NK-92 treated with Interleukin-12 subunit alpha and Interleukin-12 subunit beta, amount 100 ng/mL, for 24 hours (cell line): ENCODE data around the gene CNTF.

Experiments
- DNase-seq: peaks from one replicate; lab custom pipeline; 2025; lab: John Stamatoyannopoulos, UW

CNTF gene

DNA sequence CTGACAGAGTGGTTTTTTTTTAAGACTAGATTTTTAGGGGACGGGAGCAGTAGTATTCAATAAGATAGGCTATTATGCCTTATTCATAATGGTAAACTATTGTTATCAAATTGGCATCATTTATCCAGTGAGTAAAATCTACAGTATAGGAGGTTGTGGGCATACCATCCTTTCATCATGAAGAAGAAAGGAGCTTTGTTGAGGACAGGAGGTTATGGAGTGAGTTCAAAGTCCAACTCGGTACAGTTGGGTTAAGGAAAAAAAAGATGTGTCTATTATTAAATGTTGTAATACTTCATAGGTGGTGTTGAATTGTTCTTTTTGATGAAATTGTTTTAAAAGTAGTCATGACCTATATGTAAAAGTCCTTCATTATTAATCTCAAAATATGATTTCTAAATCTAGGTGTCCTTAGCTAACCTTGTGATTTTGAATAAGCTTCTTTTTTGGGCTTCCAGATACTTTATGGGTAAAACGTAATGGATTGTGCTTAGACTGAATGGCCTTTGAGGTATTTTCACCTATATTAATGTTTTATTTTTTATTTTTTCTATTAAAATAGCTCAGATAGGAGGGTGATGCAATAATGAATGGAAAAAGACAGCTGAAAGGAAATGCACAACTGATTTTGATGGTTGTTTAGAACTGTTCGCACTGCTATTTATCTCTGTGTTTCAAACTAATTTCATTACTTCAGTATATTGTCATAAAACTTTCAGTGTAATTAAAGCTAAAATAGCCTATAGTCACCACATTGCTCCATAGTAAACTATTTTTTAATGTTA, 15.3 kb upstream of the CNTF start:
- DNase-seq: no peak

DNA sequence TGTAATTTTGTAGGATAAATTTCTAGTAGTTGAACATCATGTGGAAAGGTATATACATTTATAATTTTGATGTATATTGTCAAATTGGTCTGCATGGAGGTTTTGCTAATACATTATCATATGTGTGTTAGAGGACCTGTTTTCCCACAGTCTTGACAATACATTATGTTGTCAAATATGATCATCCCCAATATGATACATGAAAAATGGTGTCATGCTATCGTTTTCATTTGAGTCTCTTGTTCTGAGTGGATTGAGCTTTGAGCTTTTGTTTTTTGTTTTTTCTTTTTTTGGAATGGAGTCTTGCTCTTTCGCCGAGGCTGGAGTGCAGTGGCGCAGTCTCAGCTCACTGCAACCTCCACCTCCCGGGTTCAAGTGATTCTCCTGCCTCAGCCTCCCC, 14.1 kb upstream of the CNTF start:
- no peak for DNase-seq

DNA sequence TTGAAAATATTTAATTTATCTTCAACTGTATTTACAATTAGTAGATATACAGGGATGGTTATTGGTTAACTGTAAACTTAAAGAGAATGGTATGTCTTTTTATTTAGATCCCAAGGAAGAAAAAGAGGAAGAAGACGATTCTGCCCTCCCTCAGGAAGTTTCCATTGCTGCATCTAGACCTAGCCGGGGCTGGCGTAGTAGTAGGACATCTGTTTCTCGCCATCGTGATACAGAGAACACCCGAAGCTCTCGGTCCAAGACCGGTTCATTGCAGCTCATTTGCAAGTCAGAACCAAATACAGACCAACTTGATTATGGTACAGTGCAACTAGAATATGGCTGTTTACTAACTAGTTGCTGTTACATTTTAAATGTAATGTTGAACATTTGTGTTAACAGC, 12.7 kb upstream of the CNTF start:
- DNase-seq: no peak

DNA sequence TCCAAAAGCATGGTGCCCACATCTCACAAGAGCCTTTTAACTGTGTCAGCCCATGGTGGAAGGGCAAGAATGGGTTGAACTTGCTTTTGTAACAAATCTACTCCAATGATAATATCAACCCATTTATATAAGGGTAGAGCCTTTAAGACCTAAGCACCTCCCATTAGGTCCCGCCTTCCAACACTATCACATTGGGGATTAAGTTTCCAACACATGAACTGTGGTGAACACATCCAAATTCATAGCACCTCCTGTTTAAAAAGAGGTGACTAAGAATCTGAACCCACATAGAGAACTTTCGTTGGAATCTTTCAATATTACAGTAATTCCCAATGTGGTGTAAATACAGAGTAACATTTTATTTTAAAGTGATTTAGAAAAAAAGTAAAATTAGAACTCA, 9.2 kb upstream of the CNTF start:
- no peak for DNase-seq

DNA sequence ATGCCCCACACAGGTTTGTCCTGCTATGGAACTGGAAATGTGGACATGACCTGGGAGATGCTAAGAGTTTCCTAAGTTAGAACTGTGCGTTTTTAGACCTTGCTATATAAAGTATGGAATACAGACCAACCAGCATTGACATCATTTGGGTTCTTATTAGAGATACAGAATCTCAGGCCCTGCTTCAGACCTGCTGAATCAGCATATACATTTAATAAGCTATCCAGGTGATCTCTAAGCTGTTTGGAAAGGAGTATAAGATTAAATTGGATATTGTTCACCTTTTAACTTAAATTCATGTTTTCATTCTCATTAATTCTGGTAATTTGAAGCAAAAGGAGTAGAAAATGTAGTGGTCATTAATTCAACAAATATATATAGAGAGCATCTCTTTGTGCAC, 6.9 kb upstream of the CNTF start:
- DNase-seq: no peak

DNA sequence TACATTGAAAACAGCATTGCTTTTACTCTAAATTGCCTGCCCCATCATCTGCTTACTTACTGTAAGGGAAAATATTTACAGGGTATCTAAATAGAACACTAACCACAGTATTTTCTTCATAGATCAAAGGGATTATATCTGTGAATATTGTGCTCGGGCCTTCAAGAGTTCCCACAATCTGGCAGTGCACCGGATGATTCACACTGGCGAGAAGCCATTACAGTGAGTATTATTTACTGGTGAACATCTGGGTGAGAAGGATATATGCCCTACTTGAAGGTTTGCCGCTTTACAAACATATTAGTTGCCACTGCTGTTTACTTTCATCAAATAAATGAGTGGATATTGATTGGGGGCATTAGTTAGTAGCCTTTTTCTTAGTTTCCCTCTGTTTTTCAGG, 5.9 kb upstream of the CNTF start:
- no peak for DNase-seq

DNA sequence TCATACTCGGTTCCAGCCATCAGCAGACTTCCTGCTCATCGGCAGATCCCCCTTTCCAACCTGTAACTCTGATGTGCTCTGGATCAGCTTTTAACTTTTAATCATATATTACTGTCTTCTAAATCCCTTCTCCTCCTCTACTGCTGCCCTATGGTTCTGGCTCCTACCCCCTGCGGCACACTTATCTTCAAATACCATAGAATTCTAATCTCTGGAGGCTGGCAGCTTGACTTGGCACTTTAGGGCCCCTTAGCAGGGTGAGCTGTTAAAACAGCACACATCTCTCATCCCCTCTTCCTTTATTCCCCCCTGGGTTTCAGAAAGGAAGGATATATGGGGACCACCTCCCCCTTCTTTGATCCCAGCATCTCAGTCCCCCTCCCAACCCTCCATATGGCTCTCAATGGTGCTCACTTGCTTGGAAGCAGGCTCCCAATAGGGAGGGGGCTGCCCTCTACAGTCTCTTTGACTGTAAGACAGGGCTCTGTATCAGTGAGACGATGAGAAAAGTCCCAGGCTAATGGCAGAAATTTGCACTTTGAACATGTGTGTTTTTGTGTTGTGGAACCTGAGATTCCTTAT, 4.4 kb upstream of the CNTF start:
- no peak for DNase-seq

DNA sequence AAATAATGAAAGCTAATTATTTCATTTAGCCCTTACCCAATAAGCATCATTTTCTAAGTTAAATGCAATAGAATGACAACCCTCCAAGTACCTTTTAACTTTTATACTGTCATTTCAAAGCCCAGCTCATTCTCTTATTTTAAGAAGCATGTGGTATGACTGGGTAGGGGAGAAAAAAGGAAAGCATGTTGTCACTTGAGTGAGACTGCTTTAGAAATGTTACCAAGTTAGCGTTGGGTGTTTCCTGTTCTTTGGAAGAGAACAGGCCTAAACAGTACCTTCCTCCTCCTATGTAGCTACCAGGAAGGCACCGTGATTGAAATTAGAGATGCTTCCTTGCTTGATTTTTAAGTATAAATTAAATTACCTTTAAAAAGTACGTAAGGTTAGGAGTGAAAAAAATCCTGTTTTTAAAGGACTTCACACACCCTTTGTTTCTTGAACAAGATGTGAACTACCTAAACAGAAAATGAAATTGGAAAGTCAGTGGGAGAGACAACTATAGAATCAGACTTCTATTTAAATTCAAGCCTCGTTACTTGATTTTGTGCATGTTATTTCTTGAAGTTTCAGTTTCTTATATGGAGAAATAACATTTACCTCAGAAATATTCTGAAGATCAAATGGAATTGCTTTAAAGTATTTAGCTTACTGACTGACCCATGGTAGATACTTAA, 741 bp upstream of the CNTF start:
- no peak for DNase-seq

DNA sequence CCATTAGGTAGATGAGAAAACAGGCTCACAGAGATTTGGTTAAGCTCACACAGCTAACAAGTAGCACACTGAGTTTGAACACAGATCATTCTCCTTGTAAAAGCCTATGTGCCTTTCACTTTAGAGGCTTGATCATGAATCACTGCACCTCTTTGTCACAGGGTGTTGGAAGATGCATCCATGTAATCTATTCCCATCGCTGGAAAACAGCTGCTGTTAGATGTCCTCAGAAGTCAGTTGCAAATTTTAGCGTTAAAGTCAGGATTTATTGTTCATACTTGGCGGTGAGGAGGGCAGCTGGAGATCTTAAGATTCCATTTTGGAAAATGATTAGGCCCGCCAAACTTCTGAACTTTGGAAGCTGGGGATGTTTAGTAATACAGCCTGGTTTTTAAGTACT, 2.6 kb downstream of the CNTF start:
- DNase-seq: no peak

DNA sequence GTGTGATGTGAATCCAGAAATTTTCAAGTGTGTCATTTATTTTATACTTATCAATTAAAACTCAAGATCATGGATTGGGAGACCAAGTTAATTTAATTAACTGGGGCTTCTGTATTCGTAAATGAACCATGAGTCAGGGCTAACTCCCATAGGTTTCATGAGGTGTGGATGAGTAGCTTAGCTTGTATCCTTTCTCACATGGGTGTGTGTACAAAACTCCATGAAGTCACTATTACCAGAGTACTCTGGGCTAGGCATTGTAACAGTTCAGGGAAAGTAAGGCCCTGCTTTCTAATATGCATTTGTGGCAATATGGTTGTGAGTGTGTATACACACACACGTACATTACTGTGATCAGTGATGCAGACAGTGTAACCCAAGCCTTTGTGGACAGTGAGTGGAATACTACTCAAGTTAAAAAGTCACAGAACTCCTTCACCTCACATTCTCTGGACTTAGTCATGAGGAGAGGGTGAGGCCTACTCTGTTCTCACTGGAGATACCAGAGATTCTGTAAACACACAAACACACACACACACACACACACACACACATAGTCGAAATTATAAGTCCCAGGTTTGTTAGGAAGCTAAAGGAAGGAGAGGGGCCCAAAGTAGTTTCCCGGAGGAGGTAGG, 3.5 kb downstream of the CNTF start:
- DNase-seq: no peak

DNA sequence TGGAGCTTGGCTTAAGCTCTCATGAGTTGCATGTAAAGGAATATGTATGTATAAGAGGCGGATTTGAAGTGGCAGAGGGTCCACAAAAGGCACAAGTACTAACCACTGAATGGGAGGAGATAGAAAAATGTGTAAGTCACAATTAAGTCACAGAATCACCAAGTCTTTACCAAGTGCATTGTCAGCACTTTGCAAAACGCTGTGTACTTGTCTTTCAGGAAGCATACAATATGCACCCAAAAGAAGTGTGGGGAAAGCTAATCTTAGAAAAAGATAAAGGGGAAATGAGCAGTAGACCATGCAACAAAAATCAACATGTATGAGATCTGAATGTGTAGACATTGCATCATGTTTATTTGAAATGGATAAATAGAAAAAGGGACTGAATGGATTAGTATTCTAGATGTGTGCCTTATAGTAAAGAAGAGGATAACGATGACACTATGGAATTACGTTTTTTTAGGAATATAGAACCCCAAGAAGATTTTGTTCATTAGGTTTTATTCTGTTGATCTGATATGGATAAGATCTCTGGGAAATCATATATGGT, 4.5 kb downstream of the CNTF start:
- no peak for DNase-seq

DNA sequence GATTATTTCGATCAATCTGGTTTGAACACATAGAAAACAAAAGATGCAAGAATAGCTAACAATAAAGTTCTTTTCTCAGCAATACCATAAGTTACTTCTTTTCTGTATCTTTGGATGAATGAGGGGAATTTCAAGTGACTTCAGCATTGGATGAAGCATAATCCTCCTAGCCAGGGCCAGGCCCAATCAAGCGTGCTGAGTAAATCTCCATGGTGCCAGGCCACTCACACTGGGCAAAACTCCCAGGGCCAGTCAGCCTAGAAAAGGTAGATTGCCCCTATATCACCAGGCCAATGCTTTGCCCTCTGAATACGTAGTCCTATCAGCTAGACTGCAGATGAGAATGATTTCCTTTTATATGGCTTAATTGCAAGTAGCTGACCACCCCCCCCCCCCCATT, 6.0 kb downstream of the CNTF start:
- DNase-seq: no peak

DNA sequence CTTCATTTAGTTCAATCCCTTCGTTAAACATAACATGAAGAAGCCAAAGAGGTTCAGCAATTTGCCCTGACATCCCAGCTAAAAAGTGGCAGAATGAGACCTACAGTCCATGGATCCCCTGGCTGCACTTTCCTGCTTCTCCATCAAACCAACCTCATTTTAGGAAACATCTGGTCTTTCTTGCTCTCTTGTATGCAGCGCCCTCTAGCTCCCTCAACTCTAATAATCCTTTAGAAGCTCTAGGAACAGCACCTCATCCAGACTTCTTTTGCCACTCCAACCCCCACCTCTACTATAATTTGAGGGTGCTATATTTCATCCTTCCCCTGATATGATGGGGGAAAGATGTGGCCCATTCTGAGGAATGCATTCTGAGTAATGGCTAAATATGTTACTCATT, 7.4 kb downstream of the CNTF start:
- DNase-seq: no peak

DNA sequence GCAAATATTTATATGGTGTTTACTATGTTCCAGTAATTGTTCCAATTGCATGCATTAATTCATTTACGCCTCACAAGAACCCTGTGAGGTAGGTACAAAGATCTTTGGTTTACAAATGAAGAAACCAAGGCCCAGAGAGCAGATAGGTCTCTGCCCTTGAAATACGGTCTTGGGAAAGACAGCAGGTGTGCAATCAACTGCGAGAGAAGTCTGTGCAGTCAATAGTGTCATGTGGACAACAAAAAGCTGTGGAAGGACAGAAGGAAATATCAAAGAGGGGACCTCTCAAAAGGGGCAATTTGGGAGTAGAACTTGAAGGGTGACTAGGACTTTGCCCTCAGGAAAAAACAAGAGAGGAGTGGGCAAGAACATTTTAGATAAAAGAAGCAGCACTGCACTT, 8.9 kb downstream of the CNTF start:
- DNase-seq: no peak

DNA sequence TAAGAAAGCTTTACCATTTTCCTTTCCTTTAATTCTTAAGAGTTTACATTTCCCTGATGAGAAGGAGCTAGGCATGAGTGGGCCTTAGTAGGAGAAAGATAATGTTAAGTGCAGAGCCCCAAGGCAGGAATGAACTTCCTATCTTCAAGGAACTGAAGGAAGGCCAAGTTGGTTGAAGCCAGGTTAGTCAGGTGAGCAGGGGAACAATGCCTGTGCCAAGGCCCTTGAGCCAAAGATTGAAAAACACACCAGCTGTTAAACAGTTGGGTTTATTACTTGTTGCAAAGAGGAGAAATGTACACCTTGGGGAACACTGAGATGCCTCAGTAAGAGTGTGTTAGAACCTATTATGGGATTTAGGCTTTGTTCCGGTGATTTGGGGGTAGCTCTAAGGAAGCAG, 10.0 kb downstream of the CNTF start:
- DNase-seq: no peak

DNA sequence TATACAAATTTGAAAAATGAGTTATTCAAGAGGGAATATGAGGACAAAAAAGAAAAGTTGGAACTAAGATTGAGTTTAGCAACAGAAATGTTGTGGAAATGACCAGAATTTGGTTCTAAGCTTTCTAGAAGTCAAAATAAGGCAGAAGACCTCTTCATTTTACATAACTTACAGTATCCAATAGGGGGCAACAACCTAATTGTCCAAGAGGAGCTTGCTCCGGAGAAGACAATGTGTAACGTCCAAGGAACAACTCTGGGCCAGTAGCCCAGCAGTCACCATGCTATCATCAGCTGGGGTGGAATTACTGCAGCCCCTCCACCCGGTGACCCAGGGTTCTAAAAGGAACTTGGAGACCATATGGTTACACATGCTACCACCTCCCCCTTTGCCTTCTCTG, 14.1 kb downstream of the CNTF start:
- DNase-seq: no peak

DNA sequence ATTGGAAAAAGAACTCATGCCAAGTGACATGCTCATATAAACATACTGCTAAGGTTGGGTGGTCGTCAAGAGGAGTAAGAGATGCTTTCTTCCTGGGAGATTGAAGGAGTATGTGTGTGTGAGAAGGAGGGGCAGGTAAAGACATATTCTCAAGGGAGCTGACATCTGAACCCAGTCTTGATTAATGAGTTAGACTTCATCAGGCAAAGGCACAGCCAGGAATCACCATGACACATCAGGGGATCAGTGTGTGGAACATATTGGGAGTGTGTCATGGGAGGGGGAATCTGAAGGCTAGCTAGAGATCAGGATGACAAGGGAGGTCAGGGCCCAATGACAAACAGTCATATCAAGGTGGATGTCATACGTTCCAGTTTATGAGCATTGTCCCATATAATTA, 14.9 kb downstream of the CNTF start:
- DNase-seq: no peak

DNA sequence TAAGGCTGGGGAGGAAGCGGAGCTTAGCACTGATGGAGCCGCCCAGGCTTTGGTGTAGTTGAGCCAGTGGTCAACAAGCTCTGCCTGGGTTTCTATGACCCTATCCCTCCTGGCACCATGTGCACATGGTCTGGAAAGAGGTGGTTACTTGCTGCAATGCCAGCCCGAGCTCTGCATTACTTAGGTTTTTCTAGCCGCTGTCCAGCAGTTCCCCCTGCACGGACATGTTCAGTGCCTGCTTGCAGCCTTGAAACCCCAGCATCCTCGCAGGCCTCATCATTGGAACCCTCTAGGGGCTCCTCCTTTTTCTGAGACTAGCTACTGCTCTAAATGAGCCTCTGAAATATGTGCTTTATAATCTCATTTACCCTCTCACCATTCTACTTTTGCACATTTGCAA, 16.6 kb downstream of the CNTF start:
- no peak for DNase-seq

DNA sequence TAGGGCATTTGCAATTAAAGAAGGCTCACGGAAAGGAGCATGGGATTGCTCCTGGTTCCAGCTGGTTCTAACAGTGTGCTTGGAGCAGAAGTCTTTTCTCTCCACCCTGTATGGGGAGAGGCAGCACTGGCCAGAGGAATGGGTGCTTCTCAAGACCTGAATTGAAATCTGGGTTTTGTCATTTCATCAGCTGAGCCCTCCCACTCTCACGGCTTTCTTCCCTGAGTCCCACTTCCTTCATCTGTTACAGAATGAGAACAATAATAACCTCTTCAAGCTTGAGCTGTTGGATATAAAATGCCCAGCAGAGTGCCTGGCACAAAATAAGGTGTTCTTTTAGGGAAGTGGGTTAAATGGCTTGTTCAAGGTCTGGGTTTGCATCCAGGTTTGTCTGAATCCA, 17.2 kb downstream of the CNTF start:
- DNase-seq: no peak

DNA sequence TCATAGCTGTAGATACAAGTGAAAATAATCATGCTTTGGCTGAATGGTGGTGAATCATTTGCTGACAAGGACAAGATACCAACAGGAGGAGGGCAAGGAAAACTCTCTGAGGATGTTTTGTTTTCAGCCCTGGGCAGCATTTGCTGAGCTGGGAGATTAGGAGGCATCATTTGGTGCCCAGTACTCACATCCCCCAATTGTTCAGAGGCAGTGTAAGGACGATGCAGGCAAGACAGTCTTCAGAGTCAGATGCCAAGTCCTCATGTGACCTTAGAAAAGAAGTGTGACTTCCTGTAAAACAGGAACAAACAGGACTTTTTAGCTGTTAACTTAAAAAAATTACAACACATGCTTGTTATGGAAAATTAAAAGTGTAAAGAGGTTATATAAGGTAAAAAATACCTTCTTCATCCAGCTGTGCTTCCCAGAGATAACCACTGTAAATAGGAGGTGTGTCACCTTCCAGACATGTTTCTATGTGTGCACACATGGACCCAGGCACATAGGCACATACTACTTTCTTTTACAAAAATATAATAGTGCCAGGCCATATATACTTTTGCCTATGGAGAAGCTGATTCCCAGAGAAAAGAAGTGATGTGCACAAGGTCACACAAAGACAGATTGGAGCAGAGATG, 18.0 kb downstream of the CNTF start:
- DNase-seq: no peak

DNA sequence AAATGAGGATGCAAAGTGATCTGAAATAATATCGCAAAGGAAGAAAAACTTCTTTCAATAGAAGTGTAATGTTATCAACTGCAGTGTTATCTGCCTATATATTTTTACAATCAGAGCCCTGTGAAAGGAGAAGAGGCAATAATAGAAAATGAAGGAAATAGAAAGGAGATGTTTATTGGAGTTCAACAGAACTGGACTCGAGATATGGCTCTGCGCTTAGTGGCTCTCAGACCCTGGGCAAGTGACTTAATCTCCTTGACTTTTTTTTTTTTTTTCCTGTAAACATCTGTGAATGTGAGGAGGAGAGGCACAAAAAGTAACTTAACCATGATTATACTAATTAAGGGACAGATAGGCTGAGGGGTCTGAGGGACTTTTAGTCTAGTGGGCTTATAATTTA, 18.9 kb downstream of the CNTF start:
- DNase-seq: no peak

DNA sequence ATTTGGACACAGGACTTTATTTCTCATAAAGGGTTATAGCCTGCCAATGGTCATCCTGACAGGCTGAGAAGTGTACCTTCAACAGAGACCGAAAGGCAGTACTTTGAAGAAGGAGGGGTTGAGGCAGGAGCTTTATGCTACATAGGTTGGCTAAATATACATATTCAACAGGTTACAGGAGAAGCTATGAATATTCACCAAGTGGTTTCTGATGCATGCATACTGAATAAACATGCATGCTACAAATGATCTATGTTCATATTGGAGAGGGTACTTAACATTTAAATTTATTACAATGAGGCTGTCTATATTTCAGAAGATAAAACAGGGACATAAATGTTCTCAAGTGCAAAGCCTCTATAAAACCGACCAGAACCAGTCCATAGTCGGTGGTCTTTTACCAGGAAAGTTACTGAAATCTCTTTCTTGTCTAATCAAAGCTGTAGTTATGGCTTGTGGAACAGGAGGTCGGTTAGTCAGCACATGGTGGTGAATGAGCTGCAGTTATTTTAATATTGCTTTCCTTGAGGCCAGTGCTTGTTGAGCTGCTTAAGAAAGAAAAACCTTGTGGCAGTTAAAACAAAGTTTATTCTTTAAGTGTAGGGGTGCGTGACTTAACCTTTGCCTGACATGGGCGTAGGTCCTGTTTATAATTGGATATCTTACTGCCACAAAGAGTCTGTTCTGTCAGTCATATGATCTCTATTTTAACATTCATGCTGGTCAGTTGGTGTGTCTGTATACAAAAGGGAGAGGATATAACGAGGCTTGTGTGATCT, 19.5 kb downstream of the CNTF start:
- no peak for DNase-seq
